HS-5 (cell line): Measurements from ENCODE around the gene GALNT2.
A peak's percentile ranks its signal among the peaks of the same experiment; 100 is the strongest.

Experiments
- DNase-seq: peaks from one replicate; pipeline ENCODE4 v3.0.0-alpha.2; 2012; ENCODE audit warnings: low read depth

The GALNT2 gene

DNA sequence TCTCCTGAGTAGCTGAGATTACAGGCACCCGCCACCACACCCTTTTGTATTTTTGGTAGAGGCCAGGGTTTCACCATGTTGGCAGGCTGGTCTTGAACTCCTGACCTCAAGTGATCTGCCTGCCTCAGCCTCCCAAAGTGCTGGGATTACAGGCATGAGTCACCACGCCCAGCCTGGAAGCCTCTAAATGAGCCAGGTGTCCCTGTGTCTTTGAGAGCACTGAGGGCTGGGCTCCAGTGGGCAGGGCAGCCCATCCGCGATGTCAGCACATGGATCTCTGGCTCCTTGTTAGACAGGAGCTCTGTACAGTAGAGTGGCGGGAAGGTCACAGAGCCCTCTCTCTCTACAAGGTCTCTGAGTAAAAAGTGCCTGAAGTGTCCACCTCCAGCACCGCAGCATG lies 234.8 kb downstream of the GALNT2 start:
- no peak for DNase-seq

DNA sequence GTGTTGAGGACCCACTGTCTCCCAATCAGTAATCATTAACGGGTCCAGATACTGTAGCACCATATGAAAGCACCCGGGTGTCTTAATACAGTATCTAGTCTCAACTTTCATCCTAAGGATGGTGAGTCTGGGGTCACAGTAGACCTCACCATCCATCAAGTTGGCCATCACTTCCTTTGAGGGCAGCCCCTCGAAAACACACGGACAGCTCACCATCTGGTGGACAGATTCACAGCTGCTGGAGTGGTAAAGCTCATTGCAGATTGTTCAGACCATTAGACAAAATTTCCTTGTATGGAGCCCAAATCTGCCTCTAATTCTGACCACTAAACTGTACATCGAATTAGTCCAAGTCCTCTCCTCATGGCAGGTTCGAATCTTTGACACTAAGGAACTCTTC lies 236.0 kb downstream of the GALNT2 start:
- no peak for DNase-seq

DNA sequence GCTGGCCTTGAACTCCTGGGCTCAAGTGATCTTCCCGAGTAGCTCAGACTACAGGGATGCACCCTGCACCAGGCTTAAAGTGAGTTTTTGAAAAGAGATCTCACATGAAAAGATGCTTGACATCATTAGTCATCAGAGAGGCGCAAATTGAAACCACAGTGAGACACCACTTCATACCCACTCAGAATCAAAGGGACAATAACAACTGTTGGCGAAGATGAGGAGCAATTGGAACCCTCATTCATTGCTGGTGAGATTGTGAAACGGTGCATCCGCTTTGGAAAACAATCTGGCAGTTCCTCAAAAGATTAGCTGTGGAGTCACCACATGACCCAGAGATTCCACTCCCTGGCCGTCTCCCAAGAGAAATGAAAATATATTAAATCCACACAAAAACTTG lies 236.8 kb downstream of the GALNT2 start:
- DNase-seq, result peak; percentile 48

DNA sequence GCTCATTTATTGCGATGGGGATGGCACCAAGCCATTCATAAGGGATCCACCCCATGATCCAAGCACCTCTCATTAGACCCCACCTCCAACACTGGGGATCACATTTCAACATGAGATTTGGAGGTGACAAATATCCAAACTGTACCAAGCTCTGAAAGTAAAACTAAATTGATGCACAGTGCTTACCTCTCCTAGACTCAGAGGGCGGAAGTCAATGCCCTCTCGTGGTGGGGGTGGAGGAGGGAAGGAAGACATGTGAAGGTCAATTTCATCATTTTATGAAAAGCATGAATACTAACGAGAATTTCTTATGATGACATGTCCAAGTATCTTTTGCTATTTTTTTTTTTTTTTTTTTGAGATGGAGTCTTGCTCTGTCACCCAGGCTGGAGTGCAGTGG lies 239.1 kb downstream of the GALNT2 start:
- DNase-seq, result no peak

DNA sequence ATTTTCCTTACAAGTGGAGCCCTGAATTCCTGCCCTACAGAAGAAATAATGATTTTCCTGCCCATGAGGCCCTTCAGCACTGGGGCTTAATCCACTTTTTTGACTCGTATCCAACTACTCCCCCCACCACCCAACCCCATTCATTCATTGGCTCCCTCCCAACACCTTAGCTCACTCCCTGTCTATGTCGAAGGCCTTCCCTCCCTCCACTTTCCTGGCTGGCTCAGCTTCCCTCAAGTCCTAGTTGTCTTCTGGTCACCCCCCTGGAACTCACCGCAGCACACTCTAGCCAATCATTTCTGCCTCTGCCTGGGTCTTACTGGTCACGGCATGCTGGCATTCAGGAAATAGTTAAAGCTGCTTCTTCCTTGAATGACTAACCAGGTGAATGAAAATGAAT lies 240.2 kb downstream of the GALNT2 start:
- no peak for DNase-seq

DNA sequence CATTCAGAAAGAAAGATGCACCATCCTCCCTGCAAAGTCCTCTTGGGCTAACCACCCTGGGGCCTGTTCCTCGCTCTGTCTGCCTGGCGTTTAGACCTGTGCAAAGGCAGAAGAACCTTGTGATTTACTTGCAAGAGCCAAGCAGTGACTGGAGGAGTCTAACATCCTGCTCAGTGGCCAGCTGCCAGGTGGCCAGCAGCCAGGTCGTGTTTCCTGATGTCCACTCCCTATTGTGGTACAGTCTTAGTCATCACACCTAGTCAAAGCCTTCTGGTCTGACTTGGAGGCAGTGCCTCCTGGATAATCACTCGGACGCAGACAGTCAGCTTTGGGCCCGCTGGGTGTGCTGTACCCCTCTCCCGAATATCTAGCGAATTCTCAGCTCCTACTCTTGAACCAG lies 241.0 kb downstream of the GALNT2 start:
- DNase-seq, result peak; percentile 24

DNA sequence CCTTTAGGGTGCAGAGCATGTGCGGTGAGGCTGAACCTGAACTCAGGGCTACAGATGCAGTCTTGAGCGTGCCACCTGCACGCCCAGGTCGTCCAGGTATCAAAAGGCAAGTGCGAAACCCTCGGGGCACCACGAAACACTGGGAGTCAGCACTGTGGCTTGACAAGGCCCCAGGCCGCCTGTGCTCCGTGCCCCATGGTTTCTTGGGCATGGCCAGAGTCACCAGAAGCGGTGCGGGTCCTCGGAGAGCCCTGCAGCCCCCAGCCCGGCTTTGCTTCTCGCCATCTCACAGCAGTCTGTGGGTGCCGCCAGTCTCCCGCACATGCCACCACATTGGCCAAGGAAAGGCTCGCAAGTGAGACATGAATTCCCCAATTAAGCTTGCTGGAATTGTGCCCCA lies 241.8 kb downstream of the GALNT2 start:
- no peak for DNase-seq

DNA sequence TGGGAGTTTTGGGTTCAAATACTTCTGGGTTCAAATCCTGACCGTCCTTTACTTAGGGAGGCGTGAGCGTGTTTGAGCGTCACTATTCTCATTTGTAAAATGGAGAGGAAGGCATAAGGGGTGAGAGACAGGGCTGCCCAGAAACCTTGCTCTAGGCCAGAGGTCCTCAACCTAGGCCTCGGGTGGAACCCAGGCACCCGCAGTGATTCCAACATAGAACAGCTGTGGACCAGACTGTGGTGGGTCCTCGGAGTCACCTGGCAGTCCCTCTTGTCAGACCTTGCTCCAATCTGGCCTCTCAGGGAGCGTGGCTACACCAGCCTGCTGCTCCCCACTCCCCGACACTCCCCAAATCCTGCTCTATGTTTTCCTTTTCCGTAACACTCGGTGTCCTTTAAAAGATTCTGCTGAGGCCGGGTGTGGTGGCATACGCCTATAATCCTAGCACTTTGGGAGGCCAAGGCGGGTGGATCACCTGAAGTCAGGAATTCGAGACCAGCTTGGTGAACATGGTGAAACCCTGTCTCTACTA lies 242.7 kb downstream of the GALNT2 start:
- DNase-seq, result no peak

DNA sequence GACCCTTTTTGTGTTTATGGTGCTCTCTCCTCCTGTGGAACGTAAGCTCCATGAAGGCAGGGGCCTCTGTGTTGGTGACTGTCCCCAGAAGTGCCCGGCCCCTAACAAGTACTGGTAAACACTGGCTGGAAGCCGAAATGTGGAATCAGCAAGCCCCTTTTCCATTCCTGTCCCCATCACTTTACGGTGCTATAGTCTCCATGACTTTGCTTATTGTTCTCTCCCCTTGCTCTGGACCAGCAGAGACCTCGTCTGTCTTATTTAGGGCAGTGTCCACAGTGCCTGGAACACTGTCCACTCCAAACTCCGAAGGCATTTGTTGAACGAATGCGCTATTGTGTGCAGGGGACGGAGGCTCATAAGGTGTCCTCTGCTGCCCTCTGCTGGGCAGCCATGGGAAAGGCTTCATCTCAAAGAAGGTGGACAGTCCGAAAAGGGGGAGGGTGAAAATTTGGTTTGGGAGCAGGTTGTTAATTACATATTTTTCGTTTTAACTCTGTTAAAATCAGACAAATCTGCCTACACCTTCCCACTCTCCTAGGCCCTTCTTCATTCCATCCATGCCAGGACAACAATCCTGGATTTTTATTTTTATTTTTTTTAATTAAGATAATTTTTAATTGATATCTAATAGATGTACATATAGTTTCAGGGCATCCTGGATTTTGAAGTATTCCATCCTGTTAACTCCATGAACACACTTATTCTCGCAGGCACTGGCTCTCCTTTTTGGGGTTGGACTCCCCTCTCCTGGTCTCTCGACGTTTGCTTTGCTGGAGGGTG lies 243.5 kb downstream of the GALNT2 start:
- peak; percentile 22 for DNase-seq

DNA sequence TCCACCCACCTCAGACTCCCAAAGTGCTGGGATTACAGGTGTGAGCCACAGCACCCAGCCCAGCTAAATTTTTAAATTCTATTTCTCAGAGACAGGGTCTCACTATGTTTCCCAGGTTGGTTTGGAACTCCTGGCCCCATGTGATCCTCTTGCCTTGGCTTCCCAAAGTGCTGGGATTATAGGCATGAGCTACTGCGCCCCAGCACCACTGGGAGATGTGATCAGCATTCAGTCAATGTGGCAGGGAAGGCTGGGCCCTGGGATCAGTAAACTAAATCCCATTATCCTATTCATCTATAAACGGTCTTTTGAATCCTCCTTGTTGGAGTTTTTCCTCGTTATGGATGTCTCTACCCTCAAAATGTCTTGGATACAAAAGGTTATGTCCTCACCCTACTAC lies 245.6 kb downstream of the GALNT2 start:
- DNase-seq, result no peak

DNA sequence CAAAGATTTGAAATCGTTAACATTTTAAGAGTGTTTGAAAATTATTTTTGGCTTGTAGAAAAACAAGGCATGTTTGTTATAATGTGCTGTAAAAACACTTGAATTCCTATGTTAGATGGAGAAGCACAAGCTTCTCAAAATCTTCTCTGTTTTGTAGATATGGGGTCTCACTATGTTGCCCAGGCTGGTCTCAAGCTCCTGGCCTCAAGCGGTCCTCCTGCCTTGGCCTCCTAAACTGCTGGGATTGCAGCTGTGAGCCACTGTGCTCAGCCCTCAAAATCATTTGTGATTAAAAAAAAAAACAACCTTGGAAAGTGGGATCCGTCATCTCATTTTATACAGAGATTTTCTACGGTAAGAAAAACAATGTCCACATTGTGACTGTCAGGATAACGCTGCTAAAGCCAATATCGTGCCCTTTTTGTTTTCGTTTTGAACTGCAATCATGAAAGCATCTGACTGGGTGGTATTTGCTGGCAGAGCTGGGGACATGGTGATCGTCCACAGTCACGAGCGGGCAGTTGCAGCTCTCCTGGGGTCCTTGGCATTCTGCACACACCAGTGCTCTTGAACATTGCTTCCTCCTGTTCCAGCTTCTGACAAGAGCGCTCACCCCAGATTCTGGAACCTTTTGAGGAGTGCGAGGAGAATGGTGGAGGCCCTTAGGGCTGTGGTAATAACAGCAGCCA lies 246.6 kb downstream of the GALNT2 start:
- DNase-seq, result no peak

DNA sequence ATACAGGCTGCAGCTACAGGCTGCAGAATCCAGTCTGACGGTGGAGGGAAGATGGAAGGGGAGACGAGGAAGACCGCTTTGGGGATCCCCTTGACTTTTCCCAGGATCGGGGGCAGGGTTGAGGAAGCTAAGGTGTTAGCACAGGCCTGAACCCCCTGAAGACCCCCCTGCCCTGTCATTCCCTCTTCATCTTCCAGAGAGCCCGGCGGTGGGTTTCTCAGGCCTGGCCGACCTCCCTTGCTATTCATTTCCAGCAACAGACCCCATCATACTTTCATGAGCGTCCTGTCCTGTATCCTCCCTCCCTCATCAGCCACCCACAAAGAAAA lies 247.1 kb downstream of the GALNT2 start:
- DNase-seq, result no peak

DNA sequence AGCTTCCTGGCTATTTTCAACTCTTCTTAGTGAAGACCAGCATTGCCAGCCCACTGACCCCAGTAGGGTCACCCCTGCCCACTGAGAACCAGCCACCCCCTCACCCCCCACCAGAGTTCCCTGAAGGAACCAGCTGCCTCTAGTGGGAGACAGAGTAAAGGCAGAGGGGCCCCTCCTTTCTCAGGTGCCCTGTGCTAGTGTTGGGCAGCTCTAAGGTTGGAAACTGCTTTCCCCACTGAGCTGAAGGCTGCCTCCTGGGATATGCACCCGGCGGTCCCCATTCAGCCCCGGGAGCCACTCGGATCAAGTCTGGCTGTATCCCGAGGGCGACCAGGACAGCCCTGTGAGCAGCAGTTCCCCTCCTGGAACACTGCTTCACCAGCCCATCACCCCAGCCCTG lies 248.1 kb downstream of the GALNT2 start:
- no peak for DNase-seq

DNA sequence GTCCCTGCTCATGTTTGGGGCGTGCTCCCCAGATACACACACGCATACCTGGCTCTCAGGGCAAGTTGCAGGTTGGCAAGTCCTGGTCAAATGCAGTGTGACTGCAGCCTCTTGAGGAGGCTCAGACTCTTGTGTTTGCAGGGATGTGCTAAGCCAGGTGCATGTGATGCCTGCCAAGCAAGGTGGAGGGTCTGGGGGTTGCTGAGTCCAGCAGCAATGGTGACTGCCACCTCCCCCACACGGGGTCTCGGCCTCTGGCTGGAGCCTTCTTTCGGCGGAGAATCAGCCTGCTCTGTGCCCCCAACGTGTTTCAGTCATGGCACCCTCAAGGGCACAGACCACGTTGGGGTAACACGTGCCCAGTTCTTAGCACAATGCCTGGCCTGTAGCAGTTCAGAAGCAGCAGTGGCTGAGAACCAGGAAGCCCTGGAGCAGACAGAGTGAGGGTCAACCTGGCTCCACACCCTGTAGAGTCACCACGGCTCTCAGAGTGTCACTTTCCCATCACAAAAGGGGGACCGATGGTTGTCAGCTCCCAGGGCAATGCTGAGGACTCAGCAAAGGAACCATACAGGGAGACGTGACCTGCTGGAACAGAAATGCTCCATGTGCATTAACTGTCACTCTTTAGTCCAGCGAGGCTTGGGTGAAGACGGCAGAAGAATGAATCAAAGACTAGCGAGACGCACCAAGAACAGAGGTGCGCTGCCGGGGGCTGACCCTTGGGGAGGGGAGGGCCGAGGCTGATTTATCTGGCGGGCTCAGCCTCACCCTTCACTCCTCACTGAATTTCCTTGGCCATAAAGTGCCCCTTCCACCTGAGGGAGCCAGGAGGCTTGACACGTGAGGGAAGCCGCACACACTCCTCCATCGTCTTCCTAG lies 250.1 kb downstream of the GALNT2 start:
- no peak for DNase-seq

DNA sequence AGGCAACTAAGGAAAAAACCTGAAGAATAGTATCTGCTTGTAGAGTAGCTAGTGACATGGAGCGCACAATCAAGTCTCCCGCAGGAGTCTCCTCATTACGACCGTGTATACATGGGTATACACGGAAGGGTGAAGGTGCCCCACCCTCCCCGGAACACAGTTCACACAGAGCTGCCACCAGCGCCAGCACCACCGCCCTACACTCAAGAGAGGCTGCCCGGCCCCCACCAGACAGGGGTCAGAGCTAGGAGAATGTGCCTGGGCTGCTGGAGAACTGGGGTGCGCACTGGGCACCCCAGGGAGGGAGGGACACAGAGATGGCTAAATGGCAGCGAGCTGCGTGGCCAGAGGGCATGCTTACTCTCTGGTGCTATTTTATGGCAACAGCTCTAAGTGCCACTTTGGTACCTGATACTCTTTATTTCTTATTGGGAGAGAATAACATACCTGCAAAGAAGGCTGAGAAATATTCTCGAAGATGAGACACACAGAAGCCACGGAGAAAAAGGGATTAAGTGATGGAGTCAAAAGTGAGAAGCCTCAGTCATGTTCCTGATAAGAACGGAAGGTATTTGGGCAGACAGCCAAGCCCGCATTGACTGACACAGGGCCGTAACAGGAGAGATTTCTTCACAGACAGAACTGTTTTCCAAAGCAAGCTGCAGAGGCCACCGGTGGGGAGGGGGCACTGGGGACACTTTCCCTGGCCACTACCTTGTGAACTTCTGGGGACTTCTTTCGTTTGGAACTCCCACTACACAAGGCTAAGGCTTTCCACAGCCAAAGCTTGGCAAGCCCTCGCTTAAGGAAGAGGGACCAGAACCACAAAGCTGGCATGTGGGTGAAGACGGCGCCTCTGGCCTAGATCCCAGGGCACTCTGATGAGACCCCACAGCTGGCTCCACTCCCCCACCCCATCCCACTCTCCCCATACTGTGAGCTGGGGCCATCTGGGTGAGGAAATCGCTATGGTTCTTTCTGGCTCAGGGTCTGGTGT lies 251.1 kb downstream of the GALNT2 start:
- no peak for DNase-seq

DNA sequence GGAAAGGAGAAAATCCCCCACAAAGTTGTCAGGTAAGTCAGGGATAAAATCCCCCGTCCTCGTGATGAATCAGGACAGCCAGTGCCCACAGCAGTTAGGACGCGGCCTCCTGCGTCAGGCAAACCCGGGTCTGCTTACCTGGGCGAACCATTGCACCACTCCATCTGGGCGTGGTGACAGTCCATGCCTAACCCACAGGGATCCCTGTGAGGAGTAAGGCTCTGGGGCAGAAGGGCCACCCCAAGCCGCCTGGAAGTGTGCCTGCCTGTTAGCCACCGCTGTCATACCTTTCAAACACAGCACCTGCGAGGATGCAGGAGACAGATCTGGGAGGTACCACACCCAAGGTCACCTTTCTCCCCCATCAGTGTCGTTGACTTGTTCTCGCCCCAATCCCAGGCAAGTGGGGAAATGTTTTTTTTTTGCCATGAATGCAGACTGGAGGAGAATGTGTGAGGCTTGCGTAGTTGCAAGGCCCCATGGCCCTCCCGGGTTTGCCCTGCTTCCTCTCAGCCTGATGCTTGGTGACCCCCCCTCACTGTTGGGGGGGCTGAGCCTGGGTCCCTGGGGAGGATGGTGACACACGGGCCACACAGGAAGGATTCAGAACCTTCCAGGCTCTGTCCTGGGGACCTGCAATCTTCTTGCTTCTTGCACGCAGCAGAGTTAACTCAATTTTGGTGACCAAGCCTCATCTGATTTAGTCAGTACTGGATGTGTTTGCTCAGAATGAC lies 252.1 kb downstream of the GALNT2 start:
- no peak for DNase-seq

DNA sequence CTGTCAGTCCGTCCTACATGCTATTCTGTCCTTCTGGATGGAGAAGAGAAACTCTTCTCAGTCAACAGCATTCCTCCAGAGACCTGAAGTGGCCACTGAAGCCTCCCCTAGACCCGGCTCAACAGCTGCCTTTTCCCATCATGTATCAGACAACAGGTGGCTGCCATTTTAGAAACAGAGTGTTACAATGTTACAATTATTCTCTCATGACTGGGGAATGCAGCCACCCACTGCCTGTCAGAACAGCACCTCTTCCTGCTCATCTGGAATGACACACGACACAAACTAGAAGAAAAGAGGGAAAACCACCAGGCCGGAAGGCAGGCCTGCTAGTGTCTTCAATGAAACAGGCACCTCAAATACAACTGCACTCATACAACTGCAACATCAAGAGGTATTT lies 253.8 kb downstream of the GALNT2 start:
- no peak for DNase-seq

DNA sequence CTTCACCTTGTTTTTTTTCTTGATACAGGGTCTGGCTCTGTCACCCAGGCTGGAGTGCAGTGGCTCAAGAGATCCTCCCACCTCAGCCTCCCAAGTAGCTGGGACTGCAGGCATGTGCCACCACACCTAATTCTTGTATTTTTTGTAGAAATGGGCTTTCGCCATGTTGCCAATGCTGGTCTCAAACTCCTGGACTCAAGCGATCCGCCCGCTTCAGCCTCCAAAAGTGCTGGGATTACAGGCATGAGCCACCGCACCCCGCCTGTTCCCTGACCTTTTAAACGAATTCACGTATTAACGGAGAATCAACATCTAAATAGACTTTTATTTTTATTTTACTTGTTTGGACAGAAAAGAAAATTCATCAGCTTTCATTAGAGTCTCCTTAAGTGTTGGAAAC lies 254.3 kb downstream of the GALNT2 start:
- no peak for DNase-seq

DNA sequence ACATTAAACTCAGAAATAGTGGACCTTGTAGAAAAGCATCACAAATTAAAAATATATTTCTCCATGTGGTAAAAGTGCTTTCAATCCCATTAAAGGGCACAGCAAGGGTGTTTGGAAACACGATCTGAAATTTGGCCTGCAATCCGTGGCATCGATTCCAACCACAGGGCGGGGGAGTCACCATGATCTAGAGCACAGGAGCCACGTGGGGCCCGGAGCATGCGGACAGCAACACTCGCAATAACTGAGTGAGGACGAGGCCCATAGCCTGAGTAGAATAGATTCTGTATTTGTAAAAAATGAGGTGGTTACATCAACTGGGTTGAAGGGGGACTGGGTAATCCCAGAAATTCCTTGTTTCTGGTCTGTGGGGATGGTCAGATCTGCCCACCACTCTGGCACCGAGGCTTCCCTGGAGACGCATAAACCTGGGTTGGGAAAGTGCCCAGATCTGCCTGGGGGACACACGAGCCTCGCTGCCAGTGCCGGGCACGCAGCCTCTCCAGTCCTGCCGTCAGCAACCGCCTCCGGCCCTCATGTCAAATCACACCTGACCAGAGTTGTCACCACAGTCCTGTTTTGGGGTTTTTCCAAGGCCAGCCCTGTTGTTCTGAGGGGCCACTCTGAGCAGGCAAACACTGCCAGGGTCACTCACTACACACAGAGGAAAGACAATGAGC lies 254.8 kb downstream of the GALNT2 start:
- DNase-seq, result no peak

DNA sequence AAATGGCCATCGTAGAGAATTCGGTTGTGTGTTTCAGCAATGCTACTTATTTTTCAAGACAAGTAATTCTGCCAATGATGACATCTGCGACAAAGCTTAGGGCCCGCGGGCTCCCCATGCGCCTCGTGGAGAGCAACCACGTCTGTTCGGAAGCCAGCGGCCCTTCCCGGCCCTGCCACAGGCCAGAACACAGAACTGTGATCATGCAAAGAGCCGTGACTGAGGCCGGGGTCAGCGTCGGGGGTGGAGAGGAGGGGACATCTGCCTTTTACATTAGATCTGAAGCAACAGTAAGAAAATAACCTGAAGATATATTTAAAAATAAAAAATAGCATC lies 255.4 kb downstream of the GALNT2 start:
- no peak for DNase-seq
